ENCODE measurements around the gene PHC2.

PHC2 gene

DNA sequence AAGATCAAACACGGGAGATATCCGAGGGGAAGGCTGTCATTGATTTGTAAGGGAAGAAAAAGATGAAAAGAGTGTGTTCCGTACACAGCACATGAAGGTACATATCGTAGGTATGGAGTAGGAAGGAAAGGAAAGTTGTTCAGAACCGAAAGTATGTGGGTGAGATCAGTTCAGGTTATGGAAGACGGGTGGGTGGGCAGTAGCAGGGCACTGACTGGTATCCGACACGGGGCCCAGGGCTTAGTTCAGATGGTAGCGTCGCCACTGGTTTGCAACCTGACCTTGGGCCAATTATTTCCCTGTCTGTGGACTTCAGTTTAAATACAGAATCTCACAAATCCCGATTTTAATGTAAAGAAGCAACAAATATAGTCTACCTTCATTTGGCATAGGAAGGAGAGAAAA lies 82.2 kb downstream of the PHC2 start:
- no peak for DNase-seq

DNA sequence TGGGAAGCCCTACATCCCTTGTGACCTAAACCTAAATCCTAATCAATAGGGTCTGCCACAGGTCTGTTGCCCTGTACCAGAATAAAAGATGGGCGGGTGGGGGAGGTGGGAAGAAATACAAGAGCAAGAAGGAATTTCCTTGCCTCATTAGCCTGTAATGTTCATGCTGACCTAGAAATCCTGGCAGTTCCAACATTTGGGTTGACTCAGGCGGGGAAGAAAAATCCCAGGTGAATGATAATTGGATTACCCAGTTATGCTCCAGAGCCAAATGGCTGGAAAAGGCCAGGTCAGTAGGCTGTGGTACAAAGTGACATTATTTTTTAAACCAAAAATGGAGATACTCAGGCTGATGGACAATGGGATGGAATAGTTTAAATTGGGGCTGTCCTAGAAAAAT lies 82.7 kb downstream of the PHC2 start:
- DNase-seq = no peak

DNA sequence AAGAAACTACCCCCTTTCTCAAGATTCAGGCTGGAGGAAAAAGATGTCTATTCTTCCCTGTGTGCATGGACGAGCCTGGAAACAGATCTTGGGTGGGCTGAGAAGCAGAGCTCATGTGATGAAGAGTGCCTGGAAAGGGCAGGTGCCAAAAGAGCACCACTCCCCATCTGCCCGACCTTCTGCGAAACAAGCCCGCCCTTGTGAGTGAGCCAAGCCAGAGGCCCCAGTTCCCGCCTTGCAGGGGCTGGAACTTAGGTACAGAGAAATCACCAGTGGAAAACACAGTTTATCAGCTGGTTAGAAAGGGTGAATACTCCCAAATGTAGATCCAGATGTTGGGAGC lies 83.3 kb downstream of the PHC2 start:
- DNase-seq = peak; percentile 29

- DNase-seq = no peak
Measured at GRCh38 chr1:33346927-33347649, 83.8 kb downstream of the PHC2 start.

DNA sequence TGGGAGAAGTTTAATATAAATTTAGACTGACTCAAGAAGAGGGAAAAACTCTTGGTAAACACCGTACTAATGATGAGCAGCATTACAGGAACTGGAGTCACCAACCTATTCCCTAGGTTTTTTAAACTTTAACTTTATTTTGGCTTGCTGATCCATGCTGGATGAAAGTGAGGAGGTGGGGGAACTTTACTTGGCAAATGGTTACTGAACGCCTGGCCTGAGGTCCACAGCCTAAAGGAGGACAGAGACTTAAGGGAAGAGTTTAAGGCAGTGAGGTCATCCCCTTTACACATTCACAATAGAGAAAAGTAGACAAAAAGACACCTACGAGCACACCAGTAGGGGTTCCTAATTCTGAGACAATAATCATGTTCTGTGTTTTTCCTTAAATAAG lies 84.4 kb downstream of the PHC2 start:
- DNase-seq = no peak

GRCh38 chr1:33344896-33345560 lies 85.9 kb downstream of the PHC2 start:
- no peak for DNase-seq

DNA sequence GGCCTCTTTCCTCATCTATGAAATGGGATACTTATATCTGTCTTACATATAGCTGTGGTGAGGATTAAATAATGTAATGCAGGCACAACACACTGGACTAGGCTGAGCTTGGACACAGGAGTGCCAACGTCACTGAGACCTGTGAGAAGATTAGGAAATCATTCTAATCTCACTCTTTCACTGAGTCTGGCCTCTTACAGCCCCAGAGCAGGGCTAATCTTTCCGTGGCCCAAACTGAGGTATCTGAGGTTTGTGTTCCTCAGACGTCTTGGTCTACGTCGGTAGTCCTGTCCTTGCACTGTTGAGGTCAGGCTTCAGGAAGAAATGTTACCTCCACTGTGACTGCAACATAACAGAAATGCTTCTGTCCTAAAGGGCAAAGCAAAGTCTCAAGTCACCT lies 87.4 kb downstream of the PHC2 start:
- no peak for DNase-seq

DNA sequence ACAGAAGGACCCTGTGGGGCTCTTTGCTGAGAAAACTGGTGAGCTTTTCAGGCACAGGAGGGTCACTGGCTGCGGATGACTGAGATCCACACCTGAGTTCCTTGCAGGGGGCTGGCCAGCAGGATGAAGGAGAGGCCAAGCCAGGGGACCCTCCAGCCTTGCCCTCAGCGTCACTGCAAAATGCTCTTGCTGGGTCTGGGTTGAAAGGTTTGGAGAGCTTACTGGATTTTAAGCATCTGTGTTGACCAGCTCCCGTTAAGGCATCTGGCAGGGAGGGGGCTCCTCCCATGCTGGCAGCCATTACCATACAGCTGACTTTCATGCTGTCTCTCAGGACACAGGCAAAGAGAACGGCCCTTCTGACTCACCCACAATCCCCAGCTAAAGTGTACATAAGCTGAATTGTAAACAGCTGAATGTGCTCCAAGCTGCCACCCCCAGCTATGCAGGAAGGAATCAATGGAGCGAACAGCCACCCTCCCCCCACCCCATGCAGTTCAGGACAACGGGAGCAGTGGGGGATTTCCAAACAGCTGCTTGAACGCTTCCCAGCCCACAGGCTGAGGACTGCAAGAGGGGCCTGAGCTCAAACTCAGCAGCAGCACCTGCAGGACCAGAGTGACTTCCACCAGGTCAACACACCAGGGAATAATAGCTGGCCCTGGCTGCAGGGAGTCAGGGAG lies 88.7 kb downstream of the PHC2 start:
- DNase-seq = peak; percentile 97

GRCh38 chr1:33341190-33341589 lies 89.7 kb downstream of the PHC2 start:
- no peak for DNase-seq

GRCh38 chr1:33339413-33339812 lies 91.5 kb downstream of the PHC2 start:
- DNase-seq = no peak

DNA sequence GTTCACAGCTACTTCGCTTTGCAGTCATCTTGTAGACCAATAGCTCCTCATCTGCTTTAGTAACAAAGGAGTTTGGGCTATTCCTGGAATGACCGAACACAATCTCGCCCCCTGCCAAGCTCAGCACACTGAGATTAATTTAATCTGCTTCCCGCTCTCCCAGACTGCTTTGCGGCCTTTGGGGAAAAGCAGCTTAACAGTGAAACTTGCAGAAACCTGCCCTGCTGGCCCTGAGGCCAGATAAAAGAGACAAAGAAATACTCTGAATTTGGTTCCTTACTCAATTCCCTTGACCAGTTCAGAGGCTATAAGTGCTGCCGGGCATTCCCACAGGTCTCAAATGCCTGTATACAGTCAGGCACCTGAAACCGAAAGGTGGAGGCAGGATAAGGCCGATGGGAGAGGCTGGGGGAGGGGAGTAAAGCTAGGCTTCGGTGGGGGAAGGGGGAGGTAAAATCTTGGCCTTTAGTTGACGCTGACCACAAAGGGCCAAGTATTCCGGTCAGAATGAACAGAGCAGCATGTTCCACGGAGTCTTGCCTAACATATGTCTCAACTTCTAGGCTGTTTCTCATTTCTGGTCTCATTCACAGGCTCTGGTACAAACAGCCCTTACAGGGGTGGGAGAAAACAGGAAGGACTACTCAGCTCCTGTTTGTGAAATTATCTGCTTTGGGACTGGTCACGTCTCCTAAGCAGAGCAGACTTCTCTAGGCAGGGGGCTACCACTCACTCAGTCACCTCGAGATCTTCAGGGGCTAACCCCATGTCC lies 92.3 kb downstream of the PHC2 start:
- DNase-seq = no peak

GRCh38 chr1:33338048-33338439 lies 92.9 kb downstream of the PHC2 start:
- no peak for DNase-seq

DNA sequence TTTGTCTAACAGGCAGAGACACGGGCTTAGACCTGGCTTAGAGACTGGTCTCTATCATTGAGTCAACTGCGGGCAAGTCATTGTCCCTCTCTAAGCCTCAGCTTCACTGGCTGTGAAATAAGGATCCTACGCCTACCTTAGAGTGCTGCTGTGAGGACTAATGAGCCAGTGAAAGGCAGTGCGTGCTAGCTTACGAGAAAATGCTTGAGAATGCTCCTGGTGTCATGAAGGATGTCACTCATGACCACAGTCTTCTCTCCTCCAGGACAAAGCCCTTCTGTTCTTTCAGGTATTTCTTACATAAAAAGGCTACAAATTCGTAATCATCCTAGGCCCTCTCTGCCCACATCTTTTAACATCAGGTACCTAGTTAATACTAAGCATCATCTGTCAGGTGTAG lies 93.5 kb downstream of the PHC2 start:
- DNase-seq = no peak

DNA sequence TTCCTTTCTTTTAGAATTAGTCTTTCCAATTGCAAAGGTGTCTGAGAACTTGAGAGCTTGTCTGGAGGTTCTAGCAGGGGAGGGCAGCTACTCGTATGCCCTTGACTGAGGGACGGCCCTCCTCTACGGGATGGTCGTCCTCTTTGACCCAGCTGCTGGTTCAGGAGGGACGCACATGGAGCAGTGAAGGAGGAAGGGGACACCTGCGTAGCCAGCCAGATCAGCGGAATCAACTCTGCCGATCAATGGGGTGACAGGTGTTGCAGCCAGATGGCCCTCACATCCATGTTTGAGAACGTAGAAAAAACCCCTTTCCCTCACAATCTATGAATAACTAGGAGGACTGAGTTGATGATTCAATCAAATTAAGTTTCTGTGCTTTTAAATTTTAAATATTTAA lies 94.3 kb downstream of the PHC2 start:
- DNase-seq = peak; percentile 47

GRCh38 chr1:33335020-33335419 lies 95.9 kb downstream of the PHC2 start:
- DNase-seq = no peak

GRCh38 chr1:33334081-33334552 lies 96.8 kb downstream of the PHC2 start:
- no peak for DNase-seq

DNA sequence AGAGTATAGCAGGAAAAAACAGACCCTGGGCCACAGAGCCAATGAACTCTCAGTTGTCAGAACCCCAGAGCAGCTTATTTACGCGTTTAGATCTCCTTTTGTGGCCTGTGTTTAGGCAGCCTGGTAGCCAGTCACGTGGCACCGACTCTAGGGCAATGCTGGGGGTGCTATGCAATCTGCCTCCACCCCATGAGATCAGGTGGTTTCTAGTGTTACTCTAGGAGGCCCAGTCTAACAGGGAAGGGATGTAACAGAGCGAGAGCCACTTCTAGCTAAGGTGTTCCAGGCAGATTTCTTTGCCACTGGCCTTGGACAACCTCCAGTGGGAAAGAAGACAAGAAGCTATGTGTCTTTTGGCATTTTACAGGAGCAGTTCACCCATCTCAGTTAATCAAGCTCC lies 98.0 kb downstream of the PHC2 start:
- DNase-seq = no peak

DNA sequence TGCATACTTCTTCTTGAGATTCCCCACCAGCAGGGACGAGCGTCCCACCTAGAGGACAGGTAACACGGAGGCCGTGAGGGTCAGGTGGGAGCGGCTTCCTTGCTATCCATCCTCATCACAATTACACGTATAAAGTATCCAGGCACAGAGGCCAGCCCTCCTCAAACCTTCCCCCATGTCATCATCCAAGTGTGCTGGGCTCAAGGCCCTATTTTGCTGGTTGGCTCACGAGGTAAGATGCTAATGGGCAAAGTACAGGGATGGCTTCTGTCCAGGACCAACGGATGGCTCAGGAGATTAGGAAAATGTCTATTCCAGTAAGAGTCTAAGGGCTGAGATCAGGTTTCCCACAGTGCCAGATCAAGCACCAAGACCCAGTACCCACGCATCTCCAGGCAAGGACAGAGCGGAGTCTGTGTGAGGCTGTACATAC lies 98.5 kb downstream of the PHC2 start:
- no peak for DNase-seq

GRCh38 chr1:33331444-33332356 lies 99.2 kb downstream of the PHC2 start:
- no peak for DNase-seq

DNA sequence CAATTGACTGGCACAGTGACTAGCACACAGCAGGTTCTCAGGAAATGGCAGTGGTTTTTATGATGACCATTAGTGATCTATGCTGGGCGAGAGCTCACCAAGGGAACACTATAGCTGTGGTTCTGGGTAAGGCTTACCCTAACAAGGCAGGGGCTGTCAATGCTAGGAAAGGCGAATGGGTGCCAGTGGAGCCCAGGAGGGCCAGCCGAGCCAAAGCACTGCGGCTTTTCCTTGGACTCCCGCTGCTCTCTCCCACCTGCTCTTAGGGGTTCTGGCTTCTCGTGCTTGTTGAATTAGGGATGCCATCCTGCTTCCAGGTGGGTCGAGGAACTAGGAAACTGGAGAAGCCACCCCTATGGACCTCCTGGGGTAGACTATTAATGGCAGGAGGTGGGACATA lies 100.0 kb downstream of the PHC2 start:
- no peak for DNase-seq

DNA sequence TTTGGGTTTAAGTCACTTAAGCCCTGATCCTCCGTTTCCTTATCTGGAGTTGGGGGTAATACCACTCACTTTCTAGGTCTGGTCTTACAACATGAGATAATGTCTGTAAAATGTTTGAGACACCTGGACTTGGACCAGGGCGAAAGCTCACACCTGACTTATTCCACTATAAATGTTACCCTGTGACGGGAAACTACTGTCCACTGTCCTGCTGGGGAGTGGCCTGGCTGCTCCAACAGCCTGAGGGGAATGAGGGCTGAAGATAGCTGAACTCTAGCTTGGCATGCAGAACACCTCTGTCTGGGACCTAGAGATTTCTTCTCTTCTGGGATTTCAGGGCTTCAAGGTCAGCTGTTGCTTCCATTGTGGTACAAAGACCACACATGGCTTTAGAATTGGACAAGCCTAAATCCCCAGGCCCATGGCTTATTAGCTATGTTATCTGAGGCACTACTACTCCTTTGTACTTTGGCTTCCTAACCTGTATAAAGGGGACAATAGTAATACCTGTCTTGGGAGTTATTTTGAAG lies 100.5 kb downstream of the PHC2 start:
- DNase-seq = no peak

Data from NCI-H1092 (cell line).